ENCODE measurements around the gene SELENON. TPM values are rescaled to one million over a fixed set of nuclear protein-coding genes. Genes with fewer than 3 reads are reported as not detected.
A peak's percentile ranks its signal among the peaks of the same experiment; 100 is the strongest.

Gene SELENON
- total and polyA plus RNA-seq, 9 of the 15 experiments (the other 6 are each of a cell fraction or from before 2014, with no cell fraction given), result 0.43 to 26.7 (median 7.0) TPM

GRCh38 chr1:25782608-25783201 is 17.3 kb upstream of the SELENON start (continued):
- TF ChIP-seq, protein P1, sequence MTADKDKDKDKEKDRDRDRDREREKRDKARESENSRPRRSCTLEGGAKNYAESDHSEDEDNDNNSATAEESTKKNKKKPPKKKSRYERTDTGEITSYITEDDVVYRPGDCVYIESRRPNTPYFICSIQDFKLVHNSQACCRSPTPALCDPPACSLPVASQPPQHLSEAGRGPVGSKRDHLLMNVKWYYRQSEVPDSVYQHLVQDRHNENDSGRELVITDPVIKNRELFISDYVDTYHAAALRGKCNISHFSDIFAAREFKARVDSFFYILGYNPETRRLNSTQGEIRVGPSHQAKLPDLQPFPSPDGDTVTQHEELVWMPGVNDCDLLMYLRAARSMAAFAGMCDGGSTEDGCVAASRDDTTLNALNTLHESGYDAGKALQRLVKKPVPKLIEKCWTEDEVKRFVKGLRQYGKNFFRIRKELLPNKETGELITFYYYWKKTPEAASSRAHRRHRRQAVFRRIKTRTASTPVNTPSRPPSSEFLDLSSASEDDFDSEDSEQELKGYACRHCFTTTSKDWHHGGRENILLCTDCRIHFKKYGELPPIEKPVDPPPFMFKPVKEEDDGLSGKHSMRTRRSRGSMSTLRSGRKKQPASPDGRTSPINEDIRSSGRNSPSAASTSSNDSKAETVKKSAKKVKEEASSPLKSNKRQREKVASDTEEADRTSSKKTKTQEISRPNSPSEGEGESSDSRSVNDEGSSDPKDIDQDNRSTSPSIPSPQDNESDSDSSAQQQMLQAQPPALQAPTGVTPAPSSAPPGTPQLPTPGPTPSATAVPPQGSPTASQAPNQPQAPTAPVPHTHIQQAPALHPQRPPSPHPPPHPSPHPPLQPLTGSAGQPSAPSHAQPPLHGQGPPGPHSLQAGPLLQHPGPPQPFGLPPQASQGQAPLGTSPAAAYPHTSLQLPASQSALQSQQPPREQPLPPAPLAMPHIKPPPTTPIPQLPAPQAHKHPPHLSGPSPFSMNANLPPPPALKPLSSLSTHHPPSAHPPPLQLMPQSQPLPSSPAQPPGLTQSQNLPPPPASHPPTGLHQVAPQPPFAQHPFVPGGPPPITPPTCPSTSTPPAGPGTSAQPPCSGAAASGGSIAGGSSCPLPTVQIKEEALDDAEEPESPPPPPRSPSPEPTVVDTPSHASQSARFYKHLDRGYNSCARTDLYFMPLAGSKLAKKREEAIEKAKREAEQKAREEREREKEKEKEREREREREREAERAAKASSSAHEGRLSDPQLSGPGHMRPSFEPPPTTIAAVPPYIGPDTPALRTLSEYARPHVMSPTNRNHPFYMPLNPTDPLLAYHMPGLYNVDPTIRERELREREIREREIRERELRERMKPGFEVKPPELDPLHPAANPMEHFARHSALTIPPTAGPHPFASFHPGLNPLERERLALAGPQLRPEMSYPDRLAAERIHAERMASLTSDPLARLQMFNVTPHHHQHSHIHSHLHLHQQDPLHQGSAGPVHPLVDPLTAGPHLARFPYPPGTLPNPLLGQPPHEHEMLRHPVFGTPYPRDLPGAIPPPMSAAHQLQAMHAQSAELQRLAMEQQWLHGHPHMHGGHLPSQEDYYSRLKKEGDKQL (CRISPR knock-in tag; IDR thresholded peaks at IDR 0.05; ENCODE audit: borderline replicate concordance), result no peak
- no peak for TF ChIP-seq POLR3G (IDR thresholded peaks at IDR 0.05; ENCODE audit: extremely low read depth, insufficient read length, insufficient replicate concordance)
- peak; percentile 77; the same call in 1 of the 2 replicates for TF ChIP-seq NCOA1 (IDR thresholded peaks at IDR 0.05; ENCODE audit: low read depth)
- TF ChIP-seq, protein P2, sequence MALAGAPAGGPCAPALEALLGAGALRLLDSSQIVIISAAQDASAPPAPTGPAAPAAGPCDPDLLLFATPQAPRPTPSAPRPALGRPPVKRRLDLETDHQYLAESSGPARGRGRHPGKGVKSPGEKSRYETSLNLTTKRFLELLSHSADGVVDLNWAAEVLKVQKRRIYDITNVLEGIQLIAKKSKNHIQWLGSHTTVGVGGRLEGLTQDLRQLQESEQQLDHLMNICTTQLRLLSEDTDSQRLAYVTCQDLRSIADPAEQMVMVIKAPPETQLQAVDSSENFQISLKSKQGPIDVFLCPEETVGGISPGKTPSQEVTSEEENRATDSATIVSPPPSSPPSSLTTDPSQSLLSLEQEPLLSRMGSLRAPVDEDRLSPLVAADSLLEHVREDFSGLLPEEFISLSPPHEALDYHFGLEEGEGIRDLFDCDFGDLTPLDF (CRISPR knock-in tag; IDR thresholded peaks at IDR 0.05), result no peak
- peak; percentile 84; the same call in 1 of the 2 replicates for TF ChIP-seq ESRRA (IDR thresholded peaks at IDR 0.05; ENCODE audit: borderline replicate concordance, low read depth)

Data from K562 (cell line).